ENCODE results near the gene PARP12.

DNA sequence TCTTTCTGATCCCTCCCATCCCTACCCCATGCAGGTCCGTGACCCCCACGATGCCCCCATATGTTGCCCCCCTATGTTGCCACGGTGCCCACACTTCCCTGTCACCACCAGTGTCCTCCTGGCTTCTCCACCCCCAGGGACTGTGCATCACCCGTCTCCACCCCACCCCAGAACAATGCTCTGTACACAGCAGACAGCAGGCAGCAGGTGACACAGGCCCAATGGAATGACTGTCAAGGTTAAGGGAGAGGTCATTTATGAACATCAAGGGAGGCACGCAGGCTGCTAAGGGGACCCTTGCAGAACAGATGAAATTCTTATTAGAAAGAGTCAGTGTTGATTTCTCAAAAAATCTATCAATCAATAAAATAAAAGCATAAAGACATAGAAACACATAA lies 71.5 kb downstream of the PARP12 start:
- TF ChIP-seq, protein P1, sequence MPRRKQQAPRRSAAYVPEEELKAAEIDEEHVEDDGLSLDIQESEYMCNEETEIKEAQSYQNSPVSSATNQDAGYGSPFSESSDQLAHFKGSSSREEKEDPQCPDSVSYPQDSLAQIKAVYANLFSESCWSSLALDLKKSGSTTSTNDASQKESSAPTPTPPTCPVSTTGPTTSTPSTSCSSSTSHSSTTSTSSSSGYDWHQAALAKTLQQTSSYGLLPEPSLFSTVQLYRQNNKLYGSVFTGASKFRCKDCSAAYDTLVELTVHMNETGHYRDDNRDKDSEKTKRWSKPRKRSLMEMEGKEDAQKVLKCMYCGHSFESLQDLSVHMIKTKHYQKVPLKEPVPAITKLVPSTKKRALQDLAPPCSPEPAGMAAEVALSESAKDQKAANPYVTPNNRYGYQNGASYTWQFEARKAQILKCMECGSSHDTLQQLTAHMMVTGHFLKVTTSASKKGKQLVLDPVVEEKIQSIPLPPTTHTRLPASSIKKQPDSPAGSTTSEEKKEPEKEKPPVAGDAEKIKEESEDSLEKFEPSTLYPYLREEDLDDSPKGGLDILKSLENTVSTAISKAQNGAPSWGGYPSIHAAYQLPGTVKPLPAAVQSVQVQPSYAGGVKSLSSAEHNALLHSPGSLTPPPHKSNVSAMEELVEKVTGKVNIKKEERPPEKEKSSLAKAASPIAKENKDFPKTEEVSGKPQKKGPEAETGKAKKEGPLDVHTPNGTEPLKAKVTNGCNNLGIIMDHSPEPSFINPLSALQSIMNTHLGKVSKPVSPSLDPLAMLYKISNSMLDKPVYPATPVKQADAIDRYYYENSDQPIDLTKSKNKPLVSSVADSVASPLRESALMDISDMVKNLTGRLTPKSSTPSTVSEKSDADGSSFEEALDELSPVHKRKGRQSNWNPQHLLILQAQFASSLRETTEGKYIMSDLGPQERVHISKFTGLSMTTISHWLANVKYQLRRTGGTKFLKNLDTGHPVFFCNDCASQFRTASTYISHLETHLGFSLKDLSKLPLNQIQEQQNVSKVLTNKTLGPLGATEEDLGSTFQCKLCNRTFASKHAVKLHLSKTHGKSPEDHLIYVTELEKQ (tag by site-specific recombination; IDR thresholded peaks at IDR 0.05; ENCODE audit: borderline replicate concordance): no peak
- TF ChIP-seq ZBTB1 (tag by site-specific recombination; IDR thresholded peaks at IDR 0.05): no peak
- TF ChIP-seq ZNF274 (IDR thresholded peaks at IDR 0.05; ENCODE audit: low read length): no peak
- no peak for TF ChIP-seq ZNF274 (tag by site-specific recombination; IDR thresholded peaks at IDR 0.05; ENCODE audit: borderline replicate concordance)
- TF ChIP-seq ZNF621 (tag by site-specific recombination; IDR thresholded peaks at IDR 0.05): no peak
- no peak for TF ChIP-seq ZNF362 (tag by site-specific recombination; IDR thresholded peaks at IDR 0.05)
- no peak for TF ChIP-seq GLIS1 (tag by site-specific recombination; IDR thresholded peaks at IDR 0.05)
- TF ChIP-seq, protein P2, sequence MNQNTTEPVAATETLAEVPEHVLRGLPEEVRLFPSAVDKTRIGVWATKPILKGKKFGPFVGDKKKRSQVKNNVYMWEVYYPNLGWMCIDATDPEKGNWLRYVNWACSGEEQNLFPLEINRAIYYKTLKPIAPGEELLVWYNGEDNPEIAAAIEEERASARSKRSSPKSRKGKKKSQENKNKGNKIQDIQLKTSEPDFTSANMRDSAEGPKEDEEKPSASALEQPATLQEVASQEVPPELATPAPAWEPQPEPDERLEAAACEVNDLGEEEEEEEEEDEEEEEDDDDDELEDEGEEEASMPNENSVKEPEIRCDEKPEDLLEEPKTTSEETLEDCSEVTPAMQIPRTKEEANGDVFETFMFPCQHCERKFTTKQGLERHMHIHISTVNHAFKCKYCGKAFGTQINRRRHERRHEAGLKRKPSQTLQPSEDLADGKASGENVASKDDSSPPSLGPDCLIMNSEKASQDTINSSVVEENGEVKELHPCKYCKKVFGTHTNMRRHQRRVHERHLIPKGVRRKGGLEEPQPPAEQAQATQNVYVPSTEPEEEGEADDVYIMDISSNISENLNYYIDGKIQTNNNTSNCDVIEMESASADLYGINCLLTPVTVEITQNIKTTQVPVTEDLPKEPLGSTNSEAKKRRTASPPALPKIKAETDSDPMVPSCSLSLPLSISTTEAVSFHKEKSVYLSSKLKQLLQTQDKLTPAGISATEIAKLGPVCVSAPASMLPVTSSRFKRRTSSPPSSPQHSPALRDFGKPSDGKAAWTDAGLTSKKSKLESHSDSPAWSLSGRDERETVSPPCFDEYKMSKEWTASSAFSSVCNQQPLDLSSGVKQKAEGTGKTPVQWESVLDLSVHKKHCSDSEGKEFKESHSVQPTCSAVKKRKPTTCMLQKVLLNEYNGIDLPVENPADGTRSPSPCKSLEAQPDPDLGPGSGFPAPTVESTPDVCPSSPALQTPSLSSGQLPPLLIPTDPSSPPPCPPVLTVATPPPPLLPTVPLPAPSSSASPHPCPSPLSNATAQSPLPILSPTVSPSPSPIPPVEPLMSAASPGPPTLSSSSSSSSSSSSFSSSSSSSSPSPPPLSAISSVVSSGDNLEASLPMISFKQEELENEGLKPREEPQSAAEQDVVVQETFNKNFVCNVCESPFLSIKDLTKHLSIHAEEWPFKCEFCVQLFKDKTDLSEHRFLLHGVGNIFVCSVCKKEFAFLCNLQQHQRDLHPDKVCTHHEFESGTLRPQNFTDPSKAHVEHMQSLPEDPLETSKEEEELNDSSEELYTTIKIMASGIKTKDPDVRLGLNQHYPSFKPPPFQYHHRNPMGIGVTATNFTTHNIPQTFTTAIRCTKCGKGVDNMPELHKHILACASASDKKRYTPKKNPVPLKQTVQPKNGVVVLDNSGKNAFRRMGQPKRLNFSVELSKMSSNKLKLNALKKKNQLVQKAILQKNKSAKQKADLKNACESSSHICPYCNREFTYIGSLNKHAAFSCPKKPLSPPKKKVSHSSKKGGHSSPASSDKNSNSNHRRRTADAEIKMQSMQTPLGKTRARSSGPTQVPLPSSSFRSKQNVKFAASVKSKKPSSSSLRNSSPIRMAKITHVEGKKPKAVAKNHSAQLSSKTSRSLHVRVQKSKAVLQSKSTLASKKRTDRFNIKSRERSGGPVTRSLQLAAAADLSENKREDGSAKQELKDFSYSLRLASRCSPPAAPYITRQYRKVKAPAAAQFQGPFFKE (tag by site-specific recombination; IDR thresholded peaks at IDR 0.05; ENCODE audit: borderline replicate concordance): no peak

All from HEK293 (cell line).